WTC11 (cell line): ENCODE data around the gene SMAD5. TPM values are rescaled to one million over a fixed set of nuclear protein-coding genes. Genes with fewer than 3 reads are reported as not detected.

Experiments
- ATAC-seq: fragments of 200-7000 bp; cut with Tn5 transposase; 2 replicates; pipeline ENCODE4 v1.10.0; 2021; ENCODE audit warnings: mild to moderate bottlenecking, moderate library complexity
- Bru-seq: library from RNA; stranded (reverse); fragments of 400-500 nt; gene quantifications from one replicate; lab custom pipeline; 2021; lab: Mats Ljungman, UMichigan
- CTCF ChIA-PET: fragments of 300-600 bp; sonication (Branson Sonifier 250); formaldehyde crosslinking; loops from one replicate; lab custom pipeline; 2021; ENCODE audit warnings: antibody characterized with exemption; lab: Charles Lee
- POLR2A ChIA-PET: fragments of 350-600 bp; sonication (Branson Sonifier 250); formaldehyde crosslinking; loops from one replicate; lab custom pipeline; 2021; ENCODE audit warnings: antibody characterized with exemption; lab: Charles Lee
- DNase-seq: peaks from one replicate; pipeline ENCODE4 v3.0.0; 2021; ENCODE audit warnings: low spot score
- H3K27ac Mint-ChIP-seq: 2 replicates; pipeline ENCODE4 v1.8.0; 2021; ENCODE audit warnings: mixed read lengths
- H3K27me3 Mint-ChIP-seq: 2 replicates; pipeline ENCODE4 v1.8.0; 2021; ENCODE audit warnings: low read depth, mild to moderate bottlenecking, moderate library complexity, mixed read lengths
- H3K36me3 Mint-ChIP-seq: 2 replicates; pipeline ENCODE4 v1.8.0; 2021; ENCODE audit warnings: mixed read lengths
- H3K4me1 Mint-ChIP-seq: 2 replicates; pipeline ENCODE4 v1.8.0; 2022; ENCODE audit warnings: mixed read lengths
- H3K4me3 Mint-ChIP-seq: 2 replicates; pipeline ENCODE4 v1.8.0; 2021; ENCODE audit warnings: mild to moderate bottlenecking, moderate library complexity, mixed read lengths
- H3K9me3 Mint-ChIP-seq: 2 replicates; pipeline ENCODE4 v1.8.0; 2021; ENCODE audit warnings: mixed read lengths
- ATF1 ChIP-seq: sonication (generic); formaldehyde crosslinking; IDR thresholded peaks from 2 replicates; pipeline ENCODE4 v1.8.1; 2023; ENCODE audit warnings: mild to moderate bottlenecking, moderate library complexity, missing genetic modification reagents
- CBFB ChIP-seq: sonication (generic); formaldehyde crosslinking; IDR thresholded peaks from 2 replicates; pipeline ENCODE4 v1.8.1; 2022; ENCODE audit warnings: mild to moderate bottlenecking, low read depth, missing genetic modification reagents
- CREB1 ChIP-seq: sonication (generic); formaldehyde crosslinking; IDR thresholded peaks from 2 replicates; pipeline ENCODE4 v1.8.0; 2023; ENCODE audit warnings: mild to moderate bottlenecking, missing genetic modification reagents
- CREM ChIP-seq: sonication (generic); formaldehyde crosslinking; IDR thresholded peaks from 2 replicates; pipeline ENCODE4 v1.8.1; 2022; ENCODE audit warnings: mild to moderate bottlenecking, missing genetic modification reagents, moderate library complexity
- EMX1 ChIP-seq: fragments of 250-450 bp; sonication (Bioruptor Pico); IDR thresholded peaks from 2 replicates; pipeline ENCODE4 v1.8.0; 2021; ENCODE audit warnings: mild to moderate bottlenecking
- ETV6 ChIP-seq: sonication (generic); formaldehyde crosslinking; IDR thresholded peaks from 2 replicates; pipeline ENCODE4 v1.8.1; 2022; ENCODE audit warnings: mild to moderate bottlenecking, missing genetic modification reagents
- FOXJ3 ChIP-seq: sonication (generic); formaldehyde crosslinking; IDR thresholded peaks from 2 replicates; pipeline ENCODE4 v1.9.0; 2021; ENCODE audit warnings: missing genetic modification reagents, mild to moderate bottlenecking, borderline replicate concordance
- GABPB1 ChIP-seq: sonication (generic); formaldehyde crosslinking; IDR thresholded peaks from 2 replicates; pipeline ENCODE4 v1.8.1; 2023; ENCODE audit warnings: mild to moderate bottlenecking, missing genetic modification reagents
- HMGXB4 ChIP-seq: sonication (generic); formaldehyde crosslinking; IDR thresholded peaks from 2 replicates; pipeline ENCODE4 v1.8.1; 2023; ENCODE audit warnings: mild to moderate bottlenecking, moderate library complexity, missing genetic modification reagents
- NR2C2 ChIP-seq: sonication (generic); formaldehyde crosslinking; IDR thresholded peaks from 2 replicates; pipeline ENCODE4 v1.8.0; 2022; ENCODE audit warnings: mild to moderate bottlenecking, missing genetic modification reagents
- SMAD3 ChIP-seq: sonication (generic); formaldehyde crosslinking; IDR thresholded peaks from 2 replicates; pipeline ENCODE4 v1.8.0; 2022; ENCODE audit warnings: missing genetic modification reagents, mild to moderate bottlenecking, borderline replicate concordance
- TCF7 ChIP-seq: sonication (generic); formaldehyde crosslinking; IDR thresholded peaks from 2 replicates; pipeline ENCODE4 v1.8.0; 2022; ENCODE audit warnings: mild to moderate bottlenecking, low read depth, missing genetic modification reagents, moderate library complexity
- ZNF263 ChIP-seq: sonication (generic); formaldehyde crosslinking; IDR thresholded peaks from 2 replicates; pipeline ENCODE4 v1.8.1; 2022; ENCODE audit warnings: low read depth, mild to moderate bottlenecking, moderate library complexity, missing genetic modification reagents
- ZNF281 ChIP-seq: sonication (generic); formaldehyde crosslinking; IDR thresholded peaks from 2 replicates; pipeline ENCODE4 v1.8.0; 2023; ENCODE audit warnings: mild to moderate bottlenecking, missing genetic modification reagents
- long read RNA-seq, 3 experiments: library from RNA in 1 of 3; library from capped mRNA in 1 of 3; library from polyadenylated mRNA in 1 of 3; unstranded in 2 of 3; stranded (forward) in 1 of 3; transcript quantifications; one replicate each; pipeline ENCODE4 v2.0.0, GENCODE V29; 2021
- total RNA-seq: library from RNA; stranded (reverse); gene quantifications from 3 replicates; pipeline ENCODE4 v1.2.3, GENCODE V29; 2021
- TF ChIP-seq, protein P1 (sequence below): sonication (generic); formaldehyde crosslinking; IDR thresholded peaks from 2 replicates; pipeline ENCODE4 v1.8.0; 2022; ENCODE audit warnings: mild to moderate bottlenecking, missing genetic modification reagents
- TF ChIP-seq, protein P2 (sequence below): sonication (generic); formaldehyde crosslinking; conservative IDR thresholded peaks from 2 replicates; pipeline ENCODE4 v1.8.1; 2022; ENCODE audit warnings: mild to moderate bottlenecking, missing genetic modification reagents
- TF ChIP-seq, protein P3 (sequence below): sonication (generic); formaldehyde crosslinking; IDR thresholded peaks from 2 replicates; pipeline ENCODE4 v1.8.1; 2022; ENCODE audit warnings: missing genetic modification reagents, borderline replicate concordance
- TF ChIP-seq, protein P4 (sequence below): sonication (generic); formaldehyde crosslinking; IDR thresholded peaks from 2 replicates; pipeline ENCODE4 v1.8.1; 2023; ENCODE audit warnings: mild to moderate bottlenecking, missing genetic modification reagents, borderline replicate concordance
- TF ChIP-seq, protein P5 (sequence below): sonication (generic); formaldehyde crosslinking; IDR thresholded peaks from 2 replicates; pipeline ENCODE4 v1.8.1; 2023; ENCODE audit warnings: mild to moderate bottlenecking, missing genetic modification reagents, moderate library complexity

SMAD5 gene
- total RNA-seq = 54.9 to 70.3 TPM (median 65.2 TPM) in 3 replicates
- percentile 93 among the genes with signal in this experiment for Bru-seq, nascent RNA
- long read RNA-seq, experiment 1, full-length matches to known transcripts = 93 of 177 reads
- long read RNA-seq, experiment 1, partial matches to known transcripts = 24 of 177 reads
- long read RNA-seq, experiment 1, other reads (novel, unspliced or antisense) = 60 of 177 reads
- long read RNA-seq, experiment 2, full-length matches to known transcripts = 7 of 60 reads
- long read RNA-seq, experiment 2, partial matches to known transcripts = 4 of 60 reads
- long read RNA-seq, experiment 2, other reads (novel, unspliced or antisense) = 49 of 60 reads
- long read RNA-seq, experiment 3, full-length matches to known transcripts = 8 of 18 reads
- long read RNA-seq, experiment 3, partial matches to known transcripts = 6 of 18 reads
- long read RNA-seq, experiment 3, other reads (novel, unspliced or antisense) = 4 of 18 reads

DNA sequence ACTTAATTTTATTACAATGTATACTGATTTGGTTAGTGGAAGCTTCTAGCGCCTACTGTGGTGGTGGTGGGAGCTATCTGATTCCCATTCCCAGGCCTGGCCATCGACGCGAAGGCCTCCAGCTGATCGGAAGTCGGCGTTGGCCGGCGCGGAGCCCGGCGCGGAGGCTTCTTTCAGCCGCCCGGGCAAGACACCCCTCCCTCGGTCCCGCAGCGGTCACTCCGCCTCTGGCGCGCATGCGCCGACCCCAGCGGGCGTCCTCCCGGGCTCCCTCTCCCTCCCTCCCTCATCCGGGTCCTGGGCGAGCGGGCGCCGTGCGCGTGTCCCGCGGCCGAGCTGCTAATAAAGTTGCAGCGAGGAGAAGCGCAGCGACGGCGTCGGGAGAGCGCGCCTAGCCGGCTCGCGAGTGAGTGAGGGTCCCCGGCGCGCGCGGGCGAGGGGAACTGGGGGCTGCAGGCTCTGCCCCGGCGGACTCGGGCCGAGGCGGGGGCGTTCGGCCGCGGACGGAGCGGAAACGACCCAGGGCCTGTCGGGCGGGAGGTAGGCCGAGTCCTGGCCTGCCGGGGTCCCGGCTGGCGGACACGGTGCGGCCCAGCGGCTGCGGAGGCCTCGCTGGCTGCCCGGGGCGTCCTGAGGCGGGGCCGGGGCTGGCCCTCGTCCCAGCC lies at the start of gene SMAD5:
TSS of gene SMAD5 (plus strand) at position 289 of the 665 bp plus-strand sequence. CDS start 20,916 bp downstream, outside the sequence.
- DNase-seq (peak; percentile 98), ATAC-seq (peak; percentile 89)
- POLR2A ChIA-PET = interaction anchor here (0.9 to 1.5 kb wide), 3 partner anchors 52 to 242 kb away, joined by 3 to 4 read pairs (median 4); partner anchors contain the start of gene TGFBI
- CTCF ChIA-PET = interaction anchor here (0.6 to 1.8 kb wide), 7 partner anchors 9 to 155 kb away, joined by 3 to 6 read pairs (median 3); no protein-coding TSS in a partner anchor
- H3K27ac Mint-ChIP-seq = peak within 1 kb of the TSS; percentile 85
- H3K4me3 Mint-ChIP-seq = peak within 1 kb of the TSS; percentile 87
- peaks cover 33% of the 10 kb centered on the region for H3K27me3 Mint-ChIP-seq
- no peaks in the 10 kb centered on the region for H3K9me3 Mint-ChIP-seq
- no peaks in the 10 kb centered on the region for H3K36me3 Mint-ChIP-seq
- peaks cover 29% of the 10 kb centered on the region for H3K4me1 Mint-ChIP-seq
- TF ChIP-seq ZNF281 (CRISPR knock-in tag) (no peak), CREB1 (CRISPR knock-in tag) (0 out of 2 replicates have a peak, but pooled peaks have one; percentile 53), CREM (CRISPR knock-in tag) (peak; percentile 72), CBFB (no peak), HMGXB4 (CRISPR knock-in tag) (peak; percentile 94), ZNF263 (CRISPR knock-in tag) (no peak), FOXJ3 (CRISPR knock-in tag) (no peak), ATF1 (CRISPR knock-in tag) (no peak), EMX1 (no peak), TCF7 (CRISPR knock-in tag) (no peak), SMAD3 (CRISPR knock-in tag) (no peak), NR2C2 (CRISPR knock-in tag) (no peak), GABPB1 (CRISPR knock-in tag) (no peak; the same call in none of the 2 replicates), ETV6 (CRISPR knock-in tag) (peak; percentile 82)
- TF ChIP-seq, protein P1, sequence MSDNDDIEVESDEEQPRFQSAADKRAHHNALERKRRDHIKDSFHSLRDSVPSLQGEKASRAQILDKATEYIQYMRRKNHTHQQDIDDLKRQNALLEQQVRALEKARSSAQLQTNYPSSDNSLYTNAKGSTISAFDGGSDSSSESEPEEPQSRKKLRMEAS (CRISPR knock-in tag) = peak; percentile 91
- TF ChIP-seq, protein P2, sequence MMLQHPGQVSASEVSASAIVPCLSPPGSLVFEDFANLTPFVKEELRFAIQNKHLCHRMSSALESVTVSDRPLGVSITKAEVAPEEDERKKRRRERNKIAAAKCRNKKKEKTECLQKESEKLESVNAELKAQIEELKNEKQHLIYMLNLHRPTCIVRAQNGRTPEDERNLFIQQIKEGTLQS (CRISPR knock-in tag) = no peak
- TF ChIP-seq, protein P3, sequence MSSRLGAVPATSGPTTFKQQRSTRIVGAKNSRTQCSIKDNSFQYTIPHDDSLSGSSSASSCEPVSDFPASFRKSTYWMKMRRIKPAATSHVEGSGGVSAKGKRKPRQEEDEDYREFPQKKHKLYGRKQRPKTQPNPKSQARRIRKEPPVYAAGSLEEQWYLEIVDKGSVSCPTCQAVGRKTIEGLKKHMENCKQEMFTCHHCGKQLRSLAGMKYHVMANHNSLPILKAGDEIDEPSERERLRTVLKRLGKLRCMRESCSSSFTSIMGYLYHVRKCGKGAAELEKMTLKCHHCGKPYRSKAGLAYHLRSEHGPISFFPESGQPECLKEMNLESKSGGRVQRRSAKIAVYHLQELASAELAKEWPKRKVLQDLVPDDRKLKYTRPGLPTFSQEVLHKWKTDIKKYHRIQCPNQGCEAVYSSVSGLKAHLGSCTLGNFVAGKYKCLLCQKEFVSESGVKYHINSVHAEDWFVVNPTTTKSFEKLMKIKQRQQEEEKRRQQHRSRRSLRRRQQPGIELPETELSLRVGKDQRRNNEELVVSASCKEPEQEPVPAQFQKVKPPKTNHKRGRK (CRISPR knock-in tag) = no peak
- TF ChIP-seq, protein P4, sequence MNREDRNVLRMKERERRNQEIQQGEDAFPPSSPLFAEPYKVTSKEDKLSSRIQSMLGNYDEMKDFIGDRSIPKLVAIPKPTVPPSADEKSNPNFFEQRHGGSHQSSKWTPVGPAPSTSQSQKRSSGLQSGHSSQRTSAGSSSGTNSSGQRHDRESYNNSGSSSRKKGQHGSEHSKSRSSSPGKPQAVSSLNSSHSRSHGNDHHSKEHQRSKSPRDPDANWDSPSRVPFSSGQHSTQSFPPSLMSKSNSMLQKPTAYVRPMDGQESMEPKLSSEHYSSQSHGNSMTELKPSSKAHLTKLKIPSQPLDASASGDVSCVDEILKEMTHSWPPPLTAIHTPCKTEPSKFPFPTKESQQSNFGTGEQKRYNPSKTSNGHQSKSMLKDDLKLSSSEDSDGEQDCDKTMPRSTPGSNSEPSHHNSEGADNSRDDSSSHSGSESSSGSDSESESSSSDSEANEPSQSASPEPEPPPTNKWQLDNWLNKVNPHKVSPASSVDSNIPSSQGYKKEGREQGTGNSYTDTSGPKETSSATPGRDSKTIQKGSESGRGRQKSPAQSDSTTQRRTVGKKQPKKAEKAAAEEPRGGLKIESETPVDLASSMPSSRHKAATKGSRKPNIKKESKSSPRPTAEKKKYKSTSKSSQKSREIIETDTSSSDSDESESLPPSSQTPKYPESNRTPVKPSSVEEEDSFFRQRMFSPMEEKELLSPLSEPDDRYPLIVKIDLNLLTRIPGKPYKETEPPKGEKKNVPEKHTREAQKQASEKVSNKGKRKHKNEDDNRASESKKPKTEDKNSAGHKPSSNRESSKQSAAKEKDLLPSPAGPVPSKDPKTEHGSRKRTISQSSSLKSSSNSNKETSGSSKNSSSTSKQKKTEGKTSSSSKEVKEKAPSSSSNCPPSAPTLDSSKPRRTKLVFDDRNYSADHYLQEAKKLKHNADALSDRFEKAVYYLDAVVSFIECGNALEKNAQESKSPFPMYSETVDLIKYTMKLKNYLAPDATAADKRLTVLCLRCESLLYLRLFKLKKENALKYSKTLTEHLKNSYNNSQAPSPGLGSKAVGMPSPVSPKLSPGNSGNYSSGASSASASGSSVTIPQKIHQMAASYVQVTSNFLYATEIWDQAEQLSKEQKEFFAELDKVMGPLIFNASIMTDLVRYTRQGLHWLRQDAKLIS = peak; percentile 38; the same call in 1 of the 2 replicates
- TF ChIP-seq, protein P5, sequence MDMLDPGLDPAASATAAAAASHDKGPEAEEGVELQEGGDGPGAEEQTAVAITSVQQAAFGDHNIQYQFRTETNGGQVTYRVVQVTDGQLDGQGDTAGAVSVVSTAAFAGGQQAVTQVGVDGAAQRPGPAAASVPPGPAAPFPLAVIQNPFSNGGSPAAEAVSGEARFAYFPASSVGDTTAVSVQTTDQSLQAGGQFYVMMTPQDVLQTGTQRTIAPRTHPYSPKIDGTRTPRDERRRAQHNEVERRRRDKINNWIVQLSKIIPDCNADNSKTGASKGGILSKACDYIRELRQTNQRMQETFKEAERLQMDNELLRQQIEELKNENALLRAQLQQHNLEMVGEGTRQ (CRISPR knock-in tag) = 0 out of 2 replicates have a peak, but pooled peaks have one; percentile 45
